ENCODE data around the gene SLC10A6.

DNA sequence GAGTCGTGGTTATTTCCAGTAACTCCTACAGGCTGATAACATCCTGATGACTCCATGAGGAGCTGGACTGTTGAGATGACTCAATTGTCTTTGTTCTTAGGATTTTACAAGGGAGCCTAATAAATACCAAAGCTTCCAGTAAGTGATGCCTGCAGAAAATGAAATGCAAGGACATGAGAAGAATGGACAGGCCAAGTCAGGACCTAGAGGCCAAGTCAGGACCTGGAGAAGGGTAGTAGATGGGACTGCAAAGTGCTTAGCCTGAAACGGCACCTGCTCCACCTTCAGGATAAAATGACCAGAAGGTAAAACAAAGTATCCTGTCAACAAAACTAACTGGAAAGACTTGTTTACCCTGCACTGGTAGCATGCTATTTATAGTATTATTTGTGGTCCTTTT lies 6.4 kb upstream of the SLC10A6 start:
- TF ChIP-seq, protein P1, sequence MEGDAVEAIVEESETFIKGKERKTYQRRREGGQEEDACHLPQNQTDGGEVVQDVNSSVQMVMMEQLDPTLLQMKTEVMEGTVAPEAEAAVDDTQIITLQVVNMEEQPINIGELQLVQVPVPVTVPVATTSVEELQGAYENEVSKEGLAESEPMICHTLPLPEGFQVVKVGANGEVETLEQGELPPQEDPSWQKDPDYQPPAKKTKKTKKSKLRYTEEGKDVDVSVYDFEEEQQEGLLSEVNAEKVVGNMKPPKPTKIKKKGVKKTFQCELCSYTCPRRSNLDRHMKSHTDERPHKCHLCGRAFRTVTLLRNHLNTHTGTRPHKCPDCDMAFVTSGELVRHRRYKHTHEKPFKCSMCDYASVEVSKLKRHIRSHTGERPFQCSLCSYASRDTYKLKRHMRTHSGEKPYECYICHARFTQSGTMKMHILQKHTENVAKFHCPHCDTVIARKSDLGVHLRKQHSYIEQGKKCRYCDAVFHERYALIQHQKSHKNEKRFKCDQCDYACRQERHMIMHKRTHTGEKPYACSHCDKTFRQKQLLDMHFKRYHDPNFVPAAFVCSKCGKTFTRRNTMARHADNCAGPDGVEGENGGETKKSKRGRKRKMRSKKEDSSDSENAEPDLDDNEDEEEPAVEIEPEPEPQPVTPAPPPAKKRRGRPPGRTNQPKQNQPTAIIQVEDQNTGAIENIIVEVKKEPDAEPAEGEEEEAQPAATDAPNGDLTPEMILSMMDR (IDR thresholded peaks at IDR 0.05): no peak
- TF ChIP-seq EP300 (IDR thresholded peaks at IDR 0.05): no peak
- TF ChIP-seq POLR2A (IDR thresholded peaks at IDR 0.05): no peak
